ENCODE data around the gene AGAP1. TPM values are rescaled to one million over a fixed set of nuclear protein-coding genes. Genes with fewer than 3 reads are reported as not detected.

The AGAP1 gene
- total RNA-seq, 6 experiments from 2014 or later = 8.1 to 11.2 (median 9.8) TPM

GRCh38 chr2:235897992-235898391, 404.1 kb downstream of the AGAP1 start:
- H3K9me3 ChIP-seq = no peaks in the 10 kb centered on the region
- TF ChIP-seq CTCF (IDR thresholded peaks at IDR 0.05) (no peak), POLR2A (IDR thresholded peaks at IDR 0.05) (no peak)
- intact Hi-C loops (cut with DNase I) = no loop called here
- H3K4me1 ChIP-seq = no peaks in the 10 kb centered on the region
- no peak overlapping the region for H3K27ac ChIP-seq
- H3K27me3 ChIP-seq = no peaks in the 10 kb centered on the region
- H3K36me3 ChIP-seq = no peaks in the 10 kb centered on the region
- no peak overlapping the region for H3K4me3 ChIP-seq
- ATAC-seq = no peak
- DNase-seq = no peak
- 79% methylated on average over 8 of the region's 8 CpGs for WGBS (ENCODE audit: insufficient coverage, low coverage, low lambda C conversion rate, missing lambda C conversion rate)

GRCh38 chr2:235898766-235899165, 404.9 kb downstream of the AGAP1 start:
- intact Hi-C loops (cut with DNase I) = no loop called here
- TF ChIP-seq POLR2A (IDR thresholded peaks at IDR 0.05) (no peak), CTCF (IDR thresholded peaks at IDR 0.05) (no peak)
- Histone ChIP-seq H3K4me1 (no peaks in the 10 kb centered on the region), H3K27ac (no peak overlapping the region), H3K36me3 (no peaks in the 10 kb centered on the region), H3K4me3 (no peak overlapping the region), H3K9me3 (no peaks in the 10 kb centered on the region), H3K27me3 (no peaks in the 10 kb centered on the region)
- no peak for ATAC-seq
- 87% methylated on average over 4 of the region's 4 CpGs for whole genome bisulfite sequencing (ENCODE audit: insufficient coverage, low coverage, low lambda C conversion rate, missing lambda C conversion rate)
- DNase-seq = no peak

- Histone ChIP-seq H3K27me3 (no peaks in the 10 kb centered on the region), H3K27ac (no peak overlapping the region), H3K4me3 (no peak overlapping the region), H3K4me1 (no peaks in the 10 kb centered on the region), H3K9me3 (no peaks in the 10 kb centered on the region), H3K36me3 (no peaks in the 10 kb centered on the region)
- ATAC-seq (no peak), DNase-seq (no peak)
- WGBS (ENCODE audit: insufficient coverage, low coverage, low lambda C conversion rate, missing lambda C conversion rate) = no CpG with 5 or more reads among the region's 1 CpG
- no peak for TF ChIP-seq POLR2A (IDR thresholded peaks at IDR 0.05)
- TF ChIP-seq CTCF (IDR thresholded peaks at IDR 0.05) = no peak
- intact Hi-C loops (cut with DNase I) = no loop called here
Measured at GRCh38 chr2:235900631-235901030, 406.8 kb downstream of the AGAP1 start.

GRCh38 chr2:235901243-235901642, 407.4 kb downstream of the AGAP1 start:
- no peaks in the 10 kb centered on the region for H3K4me1 ChIP-seq
- no peaks in the 10 kb centered on the region for H3K9me3 ChIP-seq
- no peaks in the 10 kb centered on the region for H3K36me3 ChIP-seq
- ATAC-seq (no peak), DNase-seq (no peak)
- no peak overlapping the region for H3K4me3 ChIP-seq
- 100% methylated on average over 1 of the region's 1 CpG for WGBS (ENCODE audit: insufficient coverage, low coverage, low lambda C conversion rate, missing lambda C conversion rate)
- intact Hi-C loops (cut with DNase I) = no loop called here
- H3K27ac ChIP-seq = no peak overlapping the region
- TF ChIP-seq POLR2A (IDR thresholded peaks at IDR 0.05) (no peak), CTCF (IDR thresholded peaks at IDR 0.05) (no peak)
- no peaks in the 10 kb centered on the region for H3K27me3 ChIP-seq

Measured in right lobe of liver (tissue), 6 donors.